GM12878 (cell line): ENCODE measurements around the gene INPP1.

Experiments
- CTCF ChIP-seq, 3 experiments: IDR thresholded peaks in 2 of 3; conservative IDR thresholded peaks in 1 of 3; 2 replicates each; pipeline ENCODE4 v1.5.1; 2011; ENCODE audit warnings: low read depth in 3 of 3, low read length in 3 of 3, mild to moderate bottlenecking in 3 of 3, control low read depth in 2 of 3, moderate library complexity in 2 of 3, inconsistent platforms in 1 of 3, mixed read lengths in 1 of 3; ENCODE audit not compliant: control insufficient read depth in 2 of 3, insufficient read depth in 1 of 3; ENCODE audit errors: extremely low read depth in 1 of 3
- E4F1 ChIP-seq: fragments of 450-650 bp; IDR thresholded peaks from 2 replicates; pipeline ENCODE4 v1.6.1; 2018; ENCODE audit warnings: borderline replicate concordance, mild to moderate bottlenecking; ENCODE audit not compliant: partially characterized antibody
- EP300 ChIP-seq, 2 experiments: fragments of 150-350 bp in 1 of 2; IDR thresholded peaks; 2 replicates each; pipeline ENCODE4 v1.6.1; 2011 to 2012; ENCODE audit warnings: low read depth in 2 of 2, low read length in 2 of 2, borderline replicate concordance in 1 of 2, improper control_type of control experiment in 1 of 2, inconsistent platforms in 1 of 2; ENCODE audit not compliant: control insufficient read depth in 1 of 2
- KAT2A ChIP-seq: conservative IDR thresholded peaks from 2 replicates; pipeline ENCODE4 v1.6.1; 2011; ENCODE audit warnings: low read depth, low read length; ENCODE audit not compliant: control insufficient read depth
- NR2C1 ChIP-seq: fragments of 450-650 bp; IDR thresholded peaks from 2 replicates; pipeline ENCODE4 v1.6.1; 2017; ENCODE audit warnings: antibody characterized with exemption, mild to moderate bottlenecking, moderate library complexity
- POLR2AphosphoS5 ChIP-seq: IDR thresholded peaks from 2 replicates; pipeline ENCODE4 v1.6.1; 2011; ENCODE audit warnings: mild to moderate bottlenecking, low read length, inconsistent platforms
- SMAD5 ChIP-seq: IDR thresholded peaks from 2 replicates; pipeline ENCODE4 v1.6.1; 2016; ENCODE audit warnings: antibody characterized with exemption, low read depth
- ZNF274 ChIP-seq: IDR thresholded peaks from one replicate; pipeline ENCODE4 v1.8.0; 2011; ENCODE audit not compliant: insufficient read length, insufficient read depth

GRCh38 chr2:190344276-190344827, 963 bp downstream of the INPP1 start:
- TF ChIP-seq KAT2A: no peak
- TF ChIP-seq ZNF274: no peak
- TF ChIP-seq E4F1: no peak
- no peak for TF ChIP-seq POLR2AphosphoS5
- TF ChIP-seq EP300 (IDR thresholded peaks at IDR 0.05; ENCODE audit: borderline replicate concordance in 1 of 2, control insufficient read depth in 1 of 2, low read depth in 2 of 2, low read length in 2 of 2): no peak
- TF ChIP-seq NR2C1: no peak
- no peak for TF ChIP-seq SMAD5
- TF ChIP-seq CTCF (IDR thresholded peaks at IDR 0.05 in 2 of 3, conservative IDR thresholded peaks at IDR 0.05 in 1 of 3; ENCODE audit: control insufficient read depth in 2 of 3, extremely low read depth in 1 of 3, insufficient read depth in 1 of 3, low read depth in 3 of 3, low read length in 3 of 3): peak; percentile 41 to 66 (median 53)
